NCI-H226 (cell line): ENCODE measurements around the gene EPHA3.

Source experiments
- DNase-seq: peaks from one replicate; pipeline ENCODE4 v3.0.0-alpha.2; 2015

EPHA3 gene

GRCh38 chr3:89154416-89154815 is 47.0 kb downstream of the EPHA3 start:
- DNase-seq, result no peak

DNA sequence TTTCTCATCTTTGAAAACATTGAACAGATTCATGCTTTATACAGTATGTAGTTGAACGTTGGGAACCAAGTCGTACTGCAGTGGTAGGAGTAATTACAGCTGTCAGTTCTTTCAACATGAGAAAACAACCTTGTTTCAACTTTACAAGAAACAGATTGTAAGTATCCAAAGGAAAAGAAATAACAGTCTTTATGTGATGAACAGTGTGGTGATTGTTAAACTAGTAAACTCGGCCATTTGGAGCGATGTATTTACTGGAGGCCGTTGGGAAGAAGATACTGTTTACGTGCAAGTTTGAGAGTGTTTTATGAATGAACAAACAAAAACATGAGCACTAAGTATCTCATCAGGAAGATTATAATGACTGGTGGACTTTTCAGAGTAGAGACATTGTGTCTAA is 48.4 kb downstream of the EPHA3 start:
- no peak for DNase-seq

DNA sequence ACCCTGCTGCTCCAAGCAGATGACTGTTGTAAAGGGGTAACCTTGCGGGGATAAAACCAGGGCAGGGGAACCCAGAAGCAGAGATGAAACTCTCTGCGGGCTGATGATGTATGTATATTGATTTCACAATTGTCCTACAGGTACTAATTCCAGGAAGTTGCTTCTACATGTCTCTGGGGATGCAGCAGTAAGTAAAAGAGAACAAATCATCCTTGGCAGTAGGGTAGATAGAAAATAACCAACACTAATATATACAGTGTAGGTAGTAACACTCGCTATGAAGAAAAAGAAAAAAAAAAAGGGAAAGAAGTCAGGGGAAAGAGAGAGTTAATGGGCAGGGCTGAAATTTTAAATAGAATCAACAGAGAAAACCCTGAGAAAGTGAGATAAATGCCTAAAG is 50.2 kb downstream of the EPHA3 start:
- no peak for DNase-seq

GRCh38 chr3:89159605-89160004 is 52.2 kb downstream of the EPHA3 start:
- DNase-seq, result no peak

- no peak for DNase-seq
Observed at GRCh38 chr3:89164774-89165173, 57.4 kb downstream of the EPHA3 start.

- DNase-seq, result no peak
Observed at GRCh38 chr3:89165636-89166263, 58.3 kb downstream of the EPHA3 start.

GRCh38 chr3:89171687-89172545 is 64.5 kb downstream of the EPHA3 start:
- no peak for DNase-seq

DNA sequence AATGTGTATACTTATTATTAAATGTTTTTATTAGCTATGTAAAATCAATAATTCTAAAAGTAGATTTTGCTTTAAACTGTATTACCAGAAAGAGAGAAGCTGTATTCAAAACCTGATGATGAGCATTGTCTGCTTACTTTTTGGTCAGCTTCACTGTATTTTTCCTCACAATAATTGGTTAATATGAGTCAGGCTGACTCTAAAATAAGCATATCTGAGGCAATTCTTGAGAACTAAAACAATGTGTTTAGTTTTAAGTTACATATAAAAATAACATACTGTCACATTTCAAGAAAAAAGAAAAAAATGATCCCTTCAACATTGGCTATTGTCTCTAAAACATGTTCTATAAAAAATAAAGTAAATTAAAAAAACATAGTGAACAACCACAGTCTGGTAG is 66.1 kb downstream of the EPHA3 start:
- no peak for DNase-seq

DNA sequence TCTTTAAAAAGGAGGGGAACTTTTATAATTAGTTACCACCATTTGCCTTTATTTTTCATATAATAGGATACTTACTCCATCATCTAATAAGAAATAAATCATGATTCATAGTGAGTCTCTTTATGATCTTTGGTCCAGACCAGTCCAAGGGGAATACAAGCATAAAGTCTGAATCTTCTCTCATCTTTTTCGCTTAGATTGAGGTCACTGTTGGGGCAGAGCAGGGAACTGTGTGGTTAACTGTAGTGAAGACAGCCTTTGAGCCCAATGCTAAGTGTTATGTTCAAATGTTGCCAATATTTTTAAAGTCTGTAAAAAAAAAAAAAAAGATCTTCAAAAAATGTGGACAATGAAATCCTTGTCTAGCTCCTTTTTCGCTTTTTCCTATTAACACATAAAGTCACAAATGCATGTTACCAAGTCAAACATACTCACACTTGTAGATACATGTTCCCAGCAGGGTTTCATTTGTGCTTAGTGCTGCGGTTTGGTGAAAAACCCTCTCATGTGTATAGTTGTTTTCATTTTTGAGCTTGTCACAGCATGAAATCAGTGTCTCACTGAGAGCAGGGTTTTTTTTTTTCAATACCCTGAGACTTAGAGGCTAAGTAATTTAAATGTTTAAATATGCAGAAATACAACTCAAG is 72.1 kb downstream of the EPHA3 start:
- no peak for DNase-seq

DNA sequence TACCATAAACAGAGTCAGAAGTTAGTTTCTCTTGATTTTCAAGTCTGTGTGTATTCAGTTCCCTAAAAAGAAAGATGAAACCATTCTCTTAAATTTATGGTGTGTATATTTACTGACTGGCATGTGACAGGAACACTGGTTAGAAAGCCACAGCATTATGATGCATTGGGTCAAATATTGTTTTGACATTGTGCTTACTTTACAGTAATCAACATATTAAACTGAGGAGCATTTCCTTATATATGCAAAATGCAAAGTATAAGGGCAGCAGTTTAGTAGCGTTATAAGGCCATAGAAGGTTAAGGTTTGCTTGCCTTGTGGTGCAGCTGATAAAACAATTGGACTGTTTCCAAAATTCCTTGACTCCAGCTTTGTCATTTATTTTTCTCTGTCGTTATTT is 72.9 kb downstream of the EPHA3 start:
- DNase-seq, result no peak

DNA sequence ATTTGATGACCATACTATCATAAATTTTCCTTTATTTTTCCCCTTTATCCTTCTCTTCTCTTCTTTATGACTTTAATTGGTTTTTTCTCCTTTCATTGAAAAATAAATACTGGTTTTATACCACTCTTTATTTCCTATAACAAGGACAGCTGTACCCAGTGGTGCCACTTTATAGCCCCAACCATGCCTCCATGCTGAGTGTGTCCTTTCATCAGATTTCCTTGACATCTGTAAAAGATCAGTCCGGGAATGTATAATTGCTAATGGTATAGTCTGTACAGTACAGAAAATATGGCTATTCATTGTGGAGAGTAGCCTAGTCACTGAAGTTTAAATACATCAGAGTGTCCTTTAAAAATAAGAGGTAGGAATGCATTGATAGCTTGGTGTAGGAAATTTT is 74.6 kb downstream of the EPHA3 start:
- no peak for DNase-seq

DNA sequence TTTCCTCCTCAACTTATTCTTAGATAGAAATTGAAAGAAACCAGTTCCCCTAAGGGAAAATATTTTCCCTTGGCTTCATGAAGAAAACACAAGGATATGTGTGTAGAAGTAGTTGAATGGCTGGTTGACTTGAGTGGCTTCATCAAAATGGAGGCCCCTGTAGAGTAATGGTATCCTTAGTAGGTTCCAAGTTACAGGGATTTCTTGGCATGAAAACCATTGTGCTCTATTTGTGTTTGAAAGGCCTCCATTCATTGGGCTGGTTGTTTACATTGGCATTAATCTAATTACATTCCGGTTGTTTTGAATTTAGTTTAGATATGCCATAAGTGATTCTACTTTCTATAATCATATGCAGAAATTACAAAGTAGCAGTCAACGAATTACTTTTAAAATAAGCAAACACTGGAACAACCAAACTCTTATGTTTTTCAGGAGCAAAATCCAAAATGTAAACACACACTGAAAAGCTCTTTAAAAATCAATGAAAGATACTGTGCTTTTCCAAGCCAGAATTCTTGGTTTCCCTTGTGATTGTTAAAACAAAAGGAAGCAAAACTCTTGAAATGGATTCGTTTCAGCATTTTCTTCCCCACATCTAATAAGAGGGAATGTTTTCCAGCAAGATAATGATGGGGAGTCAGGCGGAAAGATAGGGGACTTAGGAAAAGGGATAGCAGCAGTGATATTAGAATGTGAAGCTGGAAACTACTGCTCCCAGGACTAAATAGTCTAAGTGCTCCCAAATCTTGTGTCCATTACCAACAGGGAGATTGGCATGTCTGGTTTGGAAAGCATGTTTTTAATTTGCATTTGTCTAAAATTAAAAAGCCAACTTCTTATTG is 77.0 kb downstream of the EPHA3 start:
- DNase-seq, result no peak

GRCh38 chr3:89186456-89186855 is 79.0 kb downstream of the EPHA3 start:
- no peak for DNase-seq

DNA sequence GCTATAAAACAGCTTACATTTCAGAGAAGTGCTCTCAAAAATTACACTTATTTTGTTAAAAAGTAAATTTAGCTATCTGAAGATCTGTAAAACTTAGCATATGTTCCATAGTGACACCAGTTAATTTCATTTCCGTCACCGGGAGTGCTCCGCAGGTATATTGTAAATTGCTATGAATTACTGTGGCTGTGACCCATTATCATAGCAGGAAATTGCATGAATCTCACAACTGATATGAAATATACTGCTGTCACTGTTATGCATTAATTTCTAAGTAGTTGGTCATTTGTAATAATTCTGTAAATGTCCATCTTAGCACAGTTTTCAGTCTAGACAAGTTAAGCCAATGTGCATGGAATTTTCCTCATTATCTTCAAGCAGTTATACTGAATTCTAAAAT is 91.2 kb downstream of the EPHA3 start:
- no peak for DNase-seq

- no peak for DNase-seq
Observed at GRCh38 chr3:89212619-89213018, 105.2 kb downstream of the EPHA3 start.

- no peak for DNase-seq
Observed at GRCh38 chr3:89216016-89216739, 108.8 kb downstream of the EPHA3 start.

- DNase-seq, result no peak
Observed at GRCh38 chr3:89217148-89217685, 109.8 kb downstream of the EPHA3 start.

DNA sequence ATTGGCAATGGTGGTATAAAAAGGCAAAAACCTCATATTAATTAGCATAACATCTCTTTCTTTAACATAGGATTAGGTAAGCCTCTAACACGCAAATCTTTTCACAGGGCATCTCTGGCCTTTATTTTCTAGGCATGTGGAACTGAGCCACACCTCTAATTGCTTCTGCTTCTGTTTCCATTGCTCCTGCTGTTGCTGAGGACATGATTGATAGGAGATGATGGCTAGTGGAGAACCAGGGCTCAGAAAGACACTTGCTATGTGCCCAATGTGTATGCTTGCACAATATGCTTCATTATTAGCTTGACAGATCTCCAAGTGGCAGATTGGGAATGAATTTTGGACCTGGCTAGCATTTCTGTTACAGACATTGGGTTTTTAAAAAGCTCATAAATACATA is 114.5 kb downstream of the EPHA3 start:
- no peak for DNase-seq

DNA sequence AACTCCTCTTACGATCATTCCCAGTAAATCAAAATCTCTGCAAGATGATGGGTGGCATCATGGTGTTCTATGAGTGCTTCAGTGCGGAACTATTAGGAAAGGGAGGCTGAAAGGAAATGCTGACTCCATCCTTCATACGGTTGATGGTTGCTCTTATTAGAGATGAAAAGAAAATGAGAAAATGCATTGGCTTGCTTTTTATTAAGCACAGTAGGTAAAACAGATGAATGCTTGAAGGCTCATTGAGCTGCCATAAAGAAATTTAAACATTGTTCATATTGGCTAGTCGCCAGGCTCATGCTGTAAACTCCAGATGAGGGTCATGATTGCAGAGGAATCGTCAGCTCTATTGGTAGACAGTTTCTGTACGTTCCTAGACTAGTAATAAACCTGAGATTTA is 115.8 kb downstream of the EPHA3 start:
- DNase-seq, result no peak

DNA sequence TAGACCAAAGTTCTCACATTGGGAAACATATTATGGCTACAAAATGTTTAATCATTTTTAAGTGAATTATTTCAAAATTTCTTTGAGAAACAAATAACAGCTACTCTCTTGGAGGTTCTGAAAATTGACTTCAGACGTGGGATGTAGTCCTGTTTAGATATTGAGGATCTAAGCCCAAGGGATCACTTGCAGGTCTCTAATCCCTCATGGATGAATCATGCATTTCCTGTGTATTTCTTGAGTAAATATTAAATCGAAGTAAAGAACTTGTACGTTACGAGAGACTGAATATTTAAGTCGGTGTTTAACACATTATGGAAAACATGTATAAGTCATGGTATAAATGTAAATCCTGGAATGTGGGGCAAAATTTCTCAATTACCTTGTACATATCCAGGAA is 119.8 kb downstream of the EPHA3 start:
- DNase-seq, result no peak

DNA sequence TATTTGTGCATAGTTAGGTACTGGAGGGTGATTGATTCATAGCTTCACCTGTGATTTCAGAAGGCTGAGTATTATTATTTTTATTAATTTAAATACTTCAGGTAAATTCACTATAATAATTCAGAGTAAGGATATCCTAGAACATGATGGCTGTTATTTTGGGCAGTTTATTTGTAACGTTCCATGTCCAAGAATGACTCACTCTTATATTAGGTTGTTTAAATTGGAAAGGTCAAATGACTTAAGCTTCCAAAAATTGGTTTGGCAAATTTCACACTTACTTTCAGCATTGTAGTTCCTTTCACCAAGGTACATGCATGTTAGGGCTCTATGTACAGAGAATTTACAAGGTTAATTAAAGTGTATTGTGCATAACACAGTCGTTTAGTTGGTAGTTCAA is 120.2 kb downstream of the EPHA3 start:
- DNase-seq, result no peak

GRCh38 chr3:89232155-89232554 is 124.7 kb downstream of the EPHA3 start:
- DNase-seq, result no peak
